Thoracic aorta (tissue), 2 donors: ENCODE measurements around the gene USP9Y. TPM values are rescaled to one million over a fixed set of nuclear protein-coding genes. Genes with fewer than 3 reads are reported as not detected.

Source experiments
- ATAC-seq: fragments of 150-250 bp; one replicate; pipeline ENCODE4 v1.8.0; 2017; ENCODE audit warnings: low read depth; ENCODE audit not compliant: insufficient number of reproducible peaks, low FRiP score
- DNase-seq: peaks from one replicate; pipeline ENCODE4 v3.0.0-alpha.2; 2020; ENCODE audit warnings: low spot score
- H3K27ac ChIP-seq, 2 donors: fragments of 200-600 bp; sonication (generic); 1 replicate in 1 of 2; 2 replicates in 1 of 2; pipeline ENCODE4 v1.5.1; 2016; ENCODE audit warnings: mild to moderate bottlenecking in 2 of 2, moderate library complexity in 2 of 2
- H3K27me3 ChIP-seq: fragments of 200-600 bp; sonication (generic); replicated peaks from 2 replicates; pipeline ENCODE4 v1.6.0; 2016; ENCODE audit warnings: mild to moderate bottlenecking; ENCODE audit not compliant: insufficient read depth
- H3K36me3 ChIP-seq: fragments of 200-600 bp; sonication (generic); one replicate; pipeline ENCODE4 v1.5.1; 2016
- H3K4me1 ChIP-seq, 2 donors: fragments of 200-600 bp; sonication (generic); 1 replicate in 1 of 2; 2 replicates in 1 of 2; pipeline versions ENCODE4 v1.5.1 to v1.6.0; 2016; ENCODE audit warnings: low read depth in 2 of 2, mild to moderate bottlenecking in 1 of 2; ENCODE audit not compliant: control insufficient read depth in 1 of 2
- H3K4me3 ChIP-seq: fragments of 200-600 bp; sonication (generic); 2 replicates; pipeline ENCODE4 v1.5.1; 2016; ENCODE audit warnings: mild to moderate bottlenecking
- H3K9me3 ChIP-seq: fragments of 200-600 bp; sonication (generic); 2 replicates; pipeline ENCODE4 v1.5.1; 2016
- CTCF ChIP-seq: fragments of 200-600 bp; sonication (generic); IDR thresholded peaks from one replicate; pipeline ENCODE4 v1.5.1; 2019; ENCODE audit warnings: antibody characterized with exemption
- total RNA-seq, 2 donors: library from RNA; depleted of rRNA; stranded (reverse); fragments of >200 nt; gene quantifications; one replicate each; pipeline versions ENCODE4 v1.1.0 to v1.2.3, GENCODE V29; 2016

The USP9Y gene
- total RNA-seq, 2 donors from 2014 or later = 22.2 to 34.4 TPM

- ATAC-seq (no peak), DNase-seq (no peak)
- no peaks in the 10 kb centered on the region for H3K36me3 ChIP-seq
- no peaks in the 10 kb centered on the region for H3K4me1 ChIP-seq
- TF ChIP-seq CTCF = no peak
- no peaks in the 10 kb centered on the region for H3K27me3 ChIP-seq
- no peak overlapping the region for H3K4me3 ChIP-seq
- H3K9me3 ChIP-seq = no peaks in the 10 kb centered on the region
- no peak overlapping the region for H3K27ac ChIP-seq
Observed at GRCh38 chrY:12898604-12899003, 197.6 kb downstream of the USP9Y start.

- peak within 1 kb of the TSS; percentile 98 to 99 for H3K27ac ChIP-seq
- ATAC-seq = peak; percentile 96
- peak; percentile 50 for DNase-seq
Observed at GRCh38 chrY:12904618-12905516, 203.8 kb downstream of the USP9Y start, which contains the start of gene DDX3Y. Gene DDX3Y, plus strand, starts transcription at chrY:12904868. Its CDS starts 69 bp downstream, at chrY:12904937.

GRCh38 chrY:12905517-12905872 lies 204.5 kb downstream of the USP9Y start:
- Histone ChIP-seq H3K4me1 (peaks cover 0 to 25% of the 10 kb centered on the region in 2 donors), H3K9me3 (no peaks in the 10 kb centered on the region), H3K27me3 (no peaks in the 10 kb centered on the region), H3K36me3 (no peaks in the 10 kb centered on the region), H3K27ac (peak overlapping the region; percentile 98 to 99), H3K4me3 (peak overlapping the region; percentile 93)
- ATAC-seq (peak; percentile 77), DNase-seq (peak; percentile 11)
- no peak for TF ChIP-seq CTCF

More at GRCh38 chrY:12904618-12905516, 203.8 kb downstream of the USP9Y start, which contains the start of gene DDX3Y:
- TF ChIP-seq CTCF = no peak
- Histone ChIP-seq H3K4me3 (peak within 1 kb of the TSS; percentile 93), H3K4me1 (peaks cover 0 to 23% of the 10 kb centered on the region in 2 donors), H3K9me3 (no peaks in the 10 kb centered on the region), H3K27me3 (no peaks in the 10 kb centered on the region), H3K36me3 (no peaks in the 10 kb centered on the region)

GRCh38 chrY:12905895-12906294 lies 204.9 kb downstream of the USP9Y start:
- ATAC-seq (no peak), DNase-seq (no peak)
- Histone ChIP-seq H3K4me1 (peaks cover 0 to 25% of the 10 kb centered on the region in 2 donors), H3K36me3 (no peaks in the 10 kb centered on the region), H3K9me3 (no peaks in the 10 kb centered on the region), H3K4me3 (peak overlapping the region; percentile 93), H3K27ac (peak overlapping the region; percentile 98 to 99), H3K27me3 (no peaks in the 10 kb centered on the region)
- TF ChIP-seq CTCF = no peak

Other genes with a start within 250 kb of the USP9Y start
- 100 to 1,000 TPM in 1 of 2 donors, 10 to 100 TPM in 1; 75.7 to 127 TPM for gene DDX3Y, start 203.6 kb downstream of the USP9Y start, total RNA-seq